MCF 10A (cell line): ENCODE data around the gene DCAF12. TPM values are rescaled to one million over a fixed set of nuclear protein-coding genes. Genes with fewer than 3 reads are reported as not detected.

Experiments used
- BruUV-seq: library from RNA; stranded (reverse); fragments of 400-500 nt; replicated peaks from 2 replicates; lab custom pipeline; 2021; lab: Mats Ljungman, UMichigan
- CTCF ChIA-PET: fragments of 300-600 bp; sonication (Branson Sonifier 250); formaldehyde crosslinking; extraction: SDS; loops from one replicate; lab custom pipeline; 2021; ENCODE audit warnings: antibody characterized with exemption, inconsistent platforms; lab: Yijun Ruan, JAX
- POLR2A ChIA-PET: fragments of 300-600, 350-650 bp; sonication (Branson Sonifier 250); formaldehyde crosslinking; extraction: SDS; loops from one replicate; lab custom pipeline; 2020; ENCODE audit warnings: antibody characterized with exemption, inconsistent platforms; lab: Yijun Ruan, JAX
- DNase-seq: peaks from one replicate; pipeline ENCODE4 v3.0.0-alpha.2; 2018; ENCODE audit not compliant: unreplicated experiment
- H3K27ac Mint-ChIP-seq: one replicate; pipeline ENCODE4 v1.8.0; 2022; ENCODE audit warnings: mild to moderate bottlenecking, low read depth, mixed read lengths; ENCODE audit not compliant: unreplicated experiment
- H3K27me3 Mint-ChIP-seq: one replicate; pipeline ENCODE4 v1.8.0; 2022; ENCODE audit warnings: mixed read lengths; ENCODE audit not compliant: insufficient read depth, unreplicated experiment
- H3K36me3 Mint-ChIP-seq: one replicate; pipeline ENCODE4 v1.8.0; 2022; ENCODE audit warnings: mild to moderate bottlenecking, moderate library complexity, mixed read lengths; ENCODE audit not compliant: insufficient read depth, unreplicated experiment
- H3K4me1 Mint-ChIP-seq: one replicate; pipeline ENCODE4 v1.8.0; 2022; ENCODE audit warnings: mixed read lengths; ENCODE audit not compliant: insufficient read depth, unreplicated experiment
- H3K4me3 Mint-ChIP-seq: one replicate; pipeline ENCODE4 v1.8.0; 2022; ENCODE audit warnings: mild to moderate bottlenecking, moderate library complexity, mixed read lengths; ENCODE audit not compliant: unreplicated experiment
- H3K9me3 Mint-ChIP-seq: one replicate; pipeline ENCODE4 v1.8.0; 2022; ENCODE audit warnings: mixed read lengths; ENCODE audit not compliant: unreplicated experiment
- CTCF ChIP-seq: fragments of 200-600 bp; IDR thresholded peaks from one replicate; pipeline ENCODE4 v1.8.0; 2022; ENCODE audit warnings: antibody characterized with exemption, mild to moderate bottlenecking; ENCODE audit not compliant: unreplicated experiment
- intact Hi-C: fragments of 100-400 bp; cut with micrococcal nuclease; formaldehyde crosslinking; loops from 2 replicates; pipeline ENCODE4 v1.14.1; 2022
- total RNA-seq: library from RNA; stranded (reverse); gene quantifications from 2 replicates; pipeline ENCODE4 v1.2.3, GENCODE V29; 2022

DCAF12 gene
- total RNA-seq, 1 experiment from 2014 or later, result 39.8 TPM

GRCh38 chr9:34093578-34093977 is 32.9 kb downstream of the DCAF12 start:
- no peak for DNase-seq
- no TSS peak for BruUV-seq
- no peaks in the 10 kb centered on the region for H3K27me3 Mint-ChIP-seq
- H3K27ac Mint-ChIP-seq, result no peak overlapping the region
- peaks cover 97% of the 10 kb centered on the region for H3K36me3 Mint-ChIP-seq
- intact Hi-C loops, result no loop called here
- ChIA-PET CTCF (interaction anchor here (0.5 to 2.1 kb wide), 4 partner anchors 15 to 901 kb away, joined by 3 to 10 read pairs (median 4); partner anchors contain the start of gene UBAP2), POLR2A (interaction anchor here (1.0 kb wide), 2 partner anchors 19 to 410 kb away, joined by 3 read pairs; no protein-coding TSS in a partner anchor)
- H3K4me3 Mint-ChIP-seq, result no peak overlapping the region
- no peaks in the 10 kb centered on the region for H3K4me1 Mint-ChIP-seq
- TF ChIP-seq CTCF, result no peak
- no peaks in the 10 kb centered on the region for H3K9me3 Mint-ChIP-seq

DNA sequence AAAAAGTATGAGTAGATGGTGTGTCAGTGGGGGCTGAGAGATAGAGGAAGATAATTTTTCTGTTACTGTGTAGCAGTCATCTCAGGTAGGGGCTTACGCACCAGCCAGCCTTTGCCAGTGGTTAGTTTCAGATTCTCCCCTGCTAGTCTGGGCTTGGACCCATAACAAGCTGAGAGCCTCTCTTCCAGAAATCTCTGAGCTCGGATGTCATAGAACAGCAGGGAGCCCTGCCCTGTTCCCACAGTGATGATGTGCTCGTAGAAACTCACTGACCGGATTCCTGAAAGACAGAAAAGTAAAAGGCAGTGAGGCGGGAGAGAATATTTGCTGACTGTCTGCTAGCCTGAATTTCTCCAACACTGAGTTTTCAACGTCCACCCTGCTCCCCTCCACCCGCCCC is 37.2 kb downstream of the DCAF12 start:
- no peak overlapping the region for H3K27ac Mint-ChIP-seq
- no peaks in the 10 kb centered on the region for H3K4me1 Mint-ChIP-seq
- BruUV-seq, result no TSS peak
- CTCF ChIA-PET, result no interaction called here
- DNase-seq, result no peak
- H3K36me3 Mint-ChIP-seq, result peaks cover 86% of the 10 kb centered on the region
- no peaks in the 10 kb centered on the region for H3K27me3 Mint-ChIP-seq
- no peak for TF ChIP-seq CTCF
- no peak overlapping the region for H3K4me3 Mint-ChIP-seq
- POLR2A ChIA-PET, result no interaction called here
- intact Hi-C loops, result no loop called here
- H3K9me3 Mint-ChIP-seq, result no peaks in the 10 kb centered on the region

GRCh38 chr9:34087370-34087769 is 39.1 kb downstream of the DCAF12 start:
- BruUV-seq, result no TSS peak
- peaks cover 72% of the 10 kb centered on the region for H3K36me3 Mint-ChIP-seq
- CTCF ChIA-PET, result interaction anchor here (0.6 to 4.4 kb wide), 3 partner anchors 13 to 504 kb away, joined by 3 to 26 read pairs (median 6); no protein-coding TSS in a partner anchor
- POLR2A ChIA-PET, result no interaction called here
- DNase-seq, result no peak
- TF ChIP-seq CTCF, result no peak
- H3K9me3 Mint-ChIP-seq, result no peaks in the 10 kb centered on the region
- no peak overlapping the region for H3K4me3 Mint-ChIP-seq
- no peak overlapping the region for H3K27ac Mint-ChIP-seq
- no peaks in the 10 kb centered on the region for H3K27me3 Mint-ChIP-seq
- intact Hi-C loops, result no loop called here
- no peaks in the 10 kb centered on the region for H3K4me1 Mint-ChIP-seq

GRCh38 chr9:34086864-34087263 is 39.6 kb downstream of the DCAF12 start:
- DNase-seq, result no peak
- ChIA-PET POLR2A (no interaction called here), CTCF (interaction anchor here (0.6 to 4.4 kb wide), 3 partner anchors 12 to 504 kb away, joined by 3 to 26 read pairs (median 6); no protein-coding TSS in a partner anchor)
- Mint-ChIP-seq H3K36me3 (peaks cover 67% of the 10 kb centered on the region), H3K27ac (no peak overlapping the region), H3K27me3 (no peaks in the 10 kb centered on the region), H3K4me3 (no peak overlapping the region), H3K9me3 (no peaks in the 10 kb centered on the region), H3K4me1 (no peaks in the 10 kb centered on the region)
- no peak for TF ChIP-seq CTCF
- no TSS peak for BruUV-seq
- intact Hi-C loops, result no loop called here
